K562 (cell line): Measurements from ENCODE around the gene TPK1. TPM values are rescaled to one million over a fixed set of nuclear protein-coding genes. Genes with fewer than 3 reads are reported as not detected.

Source experiments
- KLF6 ChIP-seq: fragments of 250-450 bp; sonication (Bioruptor Pico); IDR thresholded peaks from 2 replicates; pipeline ENCODE4 v1.4.0; 2020; ENCODE audit warnings: mild to moderate bottlenecking, moderate library complexity, borderline replicate concordance
- PBX2 ChIP-seq, 2 experiments: IDR thresholded peaks in 1 of 2; conservative IDR thresholded peaks in 1 of 2; 2 replicates each; pipeline ENCODE4 v1.6.1; 2016; ENCODE audit warnings: low read depth in 2 of 2, mild to moderate bottlenecking in 1 of 2, missing compliant biosample characterization in 1 of 2, missing genetic modification characterization in 1 of 2, moderate library complexity in 1 of 2
- RBM34 ChIP-seq: fragments of 200-400 bp; formaldehyde crosslinking; IDR thresholded peaks from 2 replicates; pipeline ENCODE4 v1.6.1; 2018; ENCODE audit warnings: low read length, borderline replicate concordance; ENCODE audit not compliant: insufficient read depth
- THRAP3 ChIP-seq: fragments of 450-650 bp; IDR thresholded peaks from 2 replicates; pipeline ENCODE4 v1.6.1; 2016; ENCODE audit warnings: mild to moderate bottlenecking, inconsistent platforms, borderline replicate concordance
- ZBTB11 ChIP-seq, 3 experiments: fragments of 200-800 bp in 1 of 3; fragments of 250-450 bp in 1 of 3; fragments of 450-650 bp in 1 of 3; sonication (Bioruptor Pico) in 1 of 3; sonication (Bioruptor generic) in 1 of 3; formaldehyde crosslinking in 1 of 3; IDR thresholded peaks; 2 replicates each; pipeline versions ENCODE4 v1.6.1 to v1.8.0; 2016 to 2022; ENCODE audit warnings: mild to moderate bottlenecking in 2 of 3, missing genetic modification characterization in 2 of 3, missing compliant biosample characterization in 1 of 3, moderate library complexity in 1 of 3
- ZFP91 ChIP-seq: sonication (generic); formaldehyde crosslinking; IDR thresholded peaks from 2 replicates; pipeline ENCODE4 v1.8.0; 2022; ENCODE audit warnings: mild to moderate bottlenecking, missing genetic modification reagents
- ZNF449 ChIP-seq: fragments of 250-450 bp; sonication (Bioruptor Pico); IDR thresholded peaks from 2 replicates; pipeline ENCODE4 v1.8.0; 2022; ENCODE audit warnings: moderate library complexity, mild to moderate bottlenecking, inconsistent platforms
- polyA plus RNA-seq, 8 experiments: library from polyadenylated mRNA; depleted of rRNA in 4 of 8; stranded (reverse) in 5 of 8; unstranded in 3 of 8; fragments of >200 nt; fragmentation: Nextera tagmentation in 2 of 8; fragmentation: Illumina TruSeq in 1 of 8; extraction: Ambion mirVana in 2 of 8; extraction: Trizol in 1 of 8; gene quantifications; 2 replicates each; pipeline versions ENCODE4 v1.2.1 to v1.2.3, GENCODE V29; 2011 to 2014; ENCODE audit warnings: inconsistent platforms in 1 of 8, missing spikeins in 1 of 8
- total RNA-seq, 7 experiments: library from RNA; depleted of rRNA in 6 of 7; stranded (reverse); fragments of >200 nt in 6 of 7; fragmentation: Illumina TruSeq in 2 of 7; extraction: Trizol in 2 of 7; gene quantifications; 2 replicates each; pipeline versions ENCODE4 v1.2.1 to v1.2.3, GENCODE V29; 2011 to 2021; ENCODE audit warnings: low replicate concordance in 1 of 7

Gene TPK1
- total and polyA plus RNA-seq, 9 of the 15 experiments (the other 6 are each of a cell fraction or from before 2014, with no cell fraction given), result 5.1 to 16.2 (median 9.2) TPM

- TF ChIP-seq ZBTB11 (CRISPR knock-in tag; IDR thresholded peaks at IDR 0.05), result peak in 2 of 3 experiments; percentile 57 to 90; a peak in 3 of 6 replicates
- peak; percentile 81; the same call in 1 of the 2 replicates for TF ChIP-seq KLF6 (CRISPR knock-in tag)
- no peak for TF ChIP-seq ZNF449 (CRISPR knock-in tag)
- no peak for TF ChIP-seq RBM34
- no peak for TF ChIP-seq PBX2 (CRISPR knock-in tag; IDR thresholded peaks at IDR 0.05; ENCODE audit: low read depth)
- TF ChIP-seq PBX2 (tag; conservative IDR thresholded peaks at IDR 0.05; ENCODE audit: low read depth), result no peak
- 0 out of 2 replicates have a peak, but pooled peaks have one; percentile 80 for TF ChIP-seq THRAP3
- no peak for TF ChIP-seq ZFP91
Observed at GRCh38 chr7:144835652-144836544, at the start of gene TPK1 (continued).
